Heart left ventricle (tissue), 13 donors: Measurements from ENCODE around the gene TANK.

Source experiments
- CTCF ChIP-seq, 12 donors: fragments of 200-600 bp; sonication (generic) in 4 of 12; IDR thresholded peaks; one replicate each; pipeline versions ENCODE4 v1.5.0 to v1.8.0; 2018 to 2022; ENCODE audit warnings: antibody characterized with exemption in 12 of 12, mild to moderate bottlenecking in 5 of 12
- POLR2A ChIP-seq, 2 donors: fragments of 450-650 bp; IDR thresholded peaks; one replicate each; pipeline ENCODE4 v1.6.1; 2017; ENCODE audit warnings: antibody characterized with exemption in 2 of 2, mild to moderate bottlenecking in 2 of 2, moderate library complexity in 2 of 2
- donor health status: ischemic (EF 13 %, LVEDD 7.1; RV severe dilation, severe dysfunction).
- donor health status: DM: no; HTN: yes; CAD: no.
- donor health status: DM: no; HTN: no; CAD: no.
- donor health status: ischemic (EF 25% LVEDD 6.9; RV normal size, moderate dysfunction).
- donor health status: ischemic (EF 25% LVEDD 5.7; RV mildly dilated, moderate dysfunction).
- donor health status: ischemic (EF 35%, LVEDD 5.7; RV mildly dilated, moderate dysfunction).
- donor health status: nonischemic (EF 11% LVEDD 7.7; RV severe dilation, severe dysfunction).
- donor health status: DM: yes; HTN: yes; CAD: no.
- donor health status: PGD.
- donor health status: ischemic (EF 29% LVEDD 5.4; RV normal size, mild dysfunction).
- donor health status: nonischemic (EF 23%, LVEDD 6.1; RV moderate dilation, normal function).

GRCh38 chr2:161190050-161190449 is 29.8 kb downstream of the TANK start:
- no peak for TF ChIP-seq CTCF (IDR thresholded peaks at IDR 0.05)
- no peak for TF ChIP-seq POLR2A (IDR thresholded peaks at IDR 0.05)
